ENCODE measurements around the gene ZNF33A. TPM values are rescaled to one million over a fixed set of nuclear protein-coding genes. Genes with fewer than 3 reads are reported as not detected.

ZNF33A gene
- total and polyA plus RNA-seq, 10 of the 15 experiments (the other 5 are each of a cell fraction or from before 2014, with no cell fraction given): 9.8 to 29.9 (median 18.3) TPM

- TF ChIP-seq GABPA (IDR thresholded peaks at IDR 0.05; ENCODE audit: low read depth) (0 out of 2 replicates have a peak, but pooled peaks have one; percentile 24), BRCA1 (IDR thresholded peaks at IDR 0.05; ENCODE audit: low read depth, low read length) (no peak), POLR2A (IDR thresholded peaks at IDR 0.05; ENCODE audit: low read depth, low read length) (no peak), IKZF1 (conservative IDR thresholded peaks at IDR 0.05) (peak; percentile 98), MEF2B (IDR thresholded peaks at IDR 0.05; ENCODE audit: partially characterized antibody, poor library complexity, severe bottlenecking) (no peak), EZH2 (IDR thresholded peaks at IDR 0.05; ENCODE audit: borderline replicate concordance, control insufficient read depth, low read depth, low read length) (no peak), NBN (IDR thresholded peaks at IDR 0.05) (peak; percentile 76), SP1 (IDR thresholded peaks at IDR 0.05; ENCODE audit: low read depth, low read length) (peak; percentile 43), RUNX3 (IDR thresholded peaks at IDR 0.05; ENCODE audit: low read length) (peak; percentile 87), POLR2AphosphoS5 (IDR thresholded peaks at IDR 0.05; ENCODE audit: low read length) (peak; percentile 20; the same call in 1 of the 2 replicates)
Observed at GRCh38 chr10:38010119-38010903, at the start of gene ZNF33A (continued).

DNA sequence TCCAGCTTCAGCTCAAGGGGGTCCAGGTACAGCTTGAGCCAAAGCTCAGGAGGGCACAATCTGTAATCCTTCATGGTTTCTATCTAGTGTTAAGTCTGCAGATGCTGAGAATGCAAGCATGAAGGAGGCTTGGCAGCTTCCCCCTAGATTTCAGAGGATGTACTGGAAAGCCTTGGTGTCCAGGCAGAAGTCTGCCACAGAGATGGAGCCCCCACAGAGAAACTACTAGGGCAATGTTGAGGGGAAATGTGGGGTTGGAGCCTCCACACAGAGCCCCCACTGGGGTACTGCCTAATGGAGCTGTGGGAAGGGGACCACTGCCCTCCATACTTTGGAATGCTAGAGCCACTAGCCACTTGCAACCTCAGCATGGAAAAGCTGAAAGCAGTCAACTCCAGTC is 45.5 kb upstream of the ZNF33A start:
- SMC1A ChIA-PET (ENCODE audit: uncharacterized antibody, unreplicated experiment): interaction anchor here (1.3 kb wide), 1 partner anchor 10 kb away, joined by 5 read pairs; no protein-coding TSS in a partner anchor

More for the DNA sequence above, 45.5 kb upstream of the ZNF33A start:
- Histone ChIP-seq H3K9me3 (replicated peaks; ENCODE audit: control insufficient read depth, insufficient read depth, low read length) (peaks cover 9% of the 10 kb centered on the region; the same call in 2 of the 3 replicates), H3K27me3 (replicated peaks in 1 of 2; ENCODE audit: control insufficient read depth in 2 of 2, insufficient read depth in 2 of 2, low read length in 1 of 2) (no peaks in the 10 kb centered on the region), H3K79me2 (ENCODE audit: control insufficient read depth, insufficient read depth, low read length) (no peaks in the 10 kb centered on the region), H3K4me1 (ENCODE audit: control insufficient read depth, insufficient read depth, low read length) (no peaks in the 10 kb centered on the region), H2AFZ (ENCODE audit: control insufficient read depth, low read depth, low read length) (no peak overlapping the region), H3K36me3 (ENCODE audit: control insufficient read depth in 2 of 2, insufficient read depth in 2 of 2, low read length in 1 of 2) (peaks cover 0 to 3% of the 10 kb centered on the region in 2 experiments; a peak in 1 of 4 replicates), H3K27ac (ENCODE audit: control insufficient read depth, insufficient read depth) (no peak overlapping the region), H3K9ac (ENCODE audit: control insufficient read depth, insufficient read depth, low read length) (no peak overlapping the region), H4K20me1 (ENCODE audit: control insufficient read depth, insufficient read depth) (no peaks in the 10 kb centered on the region), H3K4me3 (no peak overlapping the region), H3K4me2 (ENCODE audit: control insufficient read depth, insufficient read depth) (no peak overlapping the region)
- FAIRE-seq (no peak), DNase-seq (ENCODE audit: low read depth, low spot score) (no peak), ATAC-seq (no peak)
- CTCF ChIA-PET: interaction anchor here (1.2 kb wide), 1 partner anchor 10 kb away, joined by 3 read pairs; no protein-coding TSS in a partner anchor
- intact Hi-C loops (cut with micrococcal nuclease; ENCODE audit: unreplicated experiment) (no loop called here), in situ Hi-C loops (cut with MboI) (no loop called here)
- BruUV-seq (replicated peaks): no TSS peak
- RAD21 ChIA-PET (ENCODE audit: unreplicated experiment): no interaction called here
- TF ChIP-seq RELA (IDR thresholded peaks at IDR 0.05; ENCODE audit: borderline replicate concordance, partially characterized antibody) (no peak), RAD51 (IDR thresholded peaks at IDR 0.05) (no peak), CBX5 (IDR thresholded peaks at IDR 0.05; ENCODE audit: low read depth) (0 out of 2 replicates have a peak, but pooled peaks have one; percentile 52), POU2F2 (IDR thresholded peaks at IDR 0.05; ENCODE audit: borderline replicate concordance, low read depth, low read length) (no peak), ZBED1 (IDR thresholded peaks at IDR 0.05; ENCODE audit: borderline replicate concordance) (no peak)
- POLR2A ChIA-PET: no interaction called here
